HG02840 (cell line): ENCODE data around the gene COL4A2.

Experiments
- ATAC-seq: cut with Tn5 transposase; IDR thresholded peaks from one replicate; pipeline ENCODE4 v1.9.1; 2021; ENCODE audit warnings: mild to moderate bottlenecking, moderate library complexity, moderate number of reproducible peaks; ENCODE audit not compliant: unreplicated experiment, low FRiP score

COL4A2 gene

DNA sequence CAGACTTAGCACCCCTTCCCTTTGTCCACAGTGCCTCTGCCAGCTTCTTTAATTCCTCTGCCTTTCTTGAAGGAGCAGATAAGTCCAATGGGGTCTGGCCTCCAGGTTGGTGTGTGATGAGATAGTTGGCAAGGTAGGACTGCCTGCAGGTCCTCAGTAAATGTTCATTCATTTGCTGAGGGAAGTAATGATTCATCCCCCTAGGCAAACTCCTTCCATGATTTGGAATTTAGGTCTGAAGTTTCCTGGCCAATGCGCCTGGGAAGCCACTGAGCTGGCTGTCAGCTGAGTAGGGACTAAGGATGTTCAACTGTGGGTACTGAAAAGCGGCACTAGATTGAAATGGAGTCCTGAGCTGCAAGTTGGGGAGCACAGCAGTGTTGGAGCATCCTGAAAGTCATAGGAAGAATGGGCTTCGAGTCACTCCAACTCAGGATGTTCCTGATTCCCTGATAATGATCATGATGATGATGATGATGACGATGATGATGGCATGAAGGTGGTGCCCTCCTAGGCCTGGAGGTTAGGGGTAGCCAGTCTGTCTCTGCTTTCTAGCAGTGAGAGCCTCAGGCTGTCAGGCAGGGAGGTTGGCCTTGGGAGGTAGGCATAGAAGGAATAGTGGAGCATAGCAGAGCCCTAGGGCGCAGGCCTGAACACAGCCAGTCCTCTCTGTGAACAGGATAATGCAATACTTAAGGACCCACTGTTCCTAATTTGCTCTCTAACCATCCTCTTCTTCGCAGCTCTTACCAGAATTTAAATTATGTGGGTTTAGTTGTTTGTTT, 44.7 kb downstream of the COL4A2 start:
- no peak for ATAC-seq

DNA sequence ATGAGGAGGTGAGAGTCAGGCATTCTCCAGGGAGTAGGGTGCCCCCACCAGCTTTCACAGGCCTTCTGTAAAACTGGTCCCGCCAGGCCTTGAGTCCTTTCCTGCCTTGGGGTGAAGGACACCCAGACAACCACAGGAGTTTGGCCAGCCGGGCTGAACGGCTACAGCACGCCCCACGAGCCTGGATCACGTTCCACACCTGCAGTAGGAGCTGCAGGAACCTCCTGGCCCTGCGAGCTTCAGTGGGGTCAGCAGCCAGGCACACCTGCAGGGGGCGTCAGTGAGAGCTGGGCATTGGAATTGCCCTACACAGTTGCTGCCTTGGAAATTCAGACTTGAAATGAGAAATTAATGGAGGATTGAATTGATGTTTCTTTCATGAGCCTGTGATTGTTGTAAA, 45.7 kb downstream of the COL4A2 start:
- no peak for ATAC-seq

DNA sequence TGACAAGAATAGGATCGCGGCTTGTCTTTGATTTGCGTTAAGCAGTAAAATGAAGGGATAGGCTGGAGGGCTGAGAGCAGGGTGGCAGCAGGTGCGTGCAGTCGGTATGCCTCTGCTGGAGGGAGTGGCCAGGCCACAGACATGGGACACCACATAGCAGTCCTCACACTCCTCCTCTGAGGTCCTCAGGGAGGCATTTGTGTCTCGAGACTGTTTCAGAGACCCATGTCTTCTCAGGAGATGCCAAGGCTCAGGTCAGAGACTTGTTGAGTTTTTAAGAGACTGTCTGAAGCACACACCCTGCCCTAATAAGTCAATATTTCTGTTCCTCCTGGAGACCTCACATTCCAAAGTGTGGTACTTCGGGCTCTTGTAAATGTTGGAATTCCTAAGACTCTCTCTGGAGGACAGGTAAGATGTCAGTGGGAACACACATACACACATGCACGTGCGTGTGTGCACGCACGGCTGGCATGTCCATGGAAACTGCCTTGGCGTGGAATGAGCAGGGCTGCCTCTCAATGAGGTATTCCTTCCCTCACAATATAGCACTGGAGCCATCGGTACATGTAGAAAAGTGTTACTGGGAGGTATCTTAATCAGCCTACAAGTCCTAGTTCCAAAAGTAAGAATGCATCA, 46.4 kb downstream of the COL4A2 start:
- ATAC-seq = no peak

DNA sequence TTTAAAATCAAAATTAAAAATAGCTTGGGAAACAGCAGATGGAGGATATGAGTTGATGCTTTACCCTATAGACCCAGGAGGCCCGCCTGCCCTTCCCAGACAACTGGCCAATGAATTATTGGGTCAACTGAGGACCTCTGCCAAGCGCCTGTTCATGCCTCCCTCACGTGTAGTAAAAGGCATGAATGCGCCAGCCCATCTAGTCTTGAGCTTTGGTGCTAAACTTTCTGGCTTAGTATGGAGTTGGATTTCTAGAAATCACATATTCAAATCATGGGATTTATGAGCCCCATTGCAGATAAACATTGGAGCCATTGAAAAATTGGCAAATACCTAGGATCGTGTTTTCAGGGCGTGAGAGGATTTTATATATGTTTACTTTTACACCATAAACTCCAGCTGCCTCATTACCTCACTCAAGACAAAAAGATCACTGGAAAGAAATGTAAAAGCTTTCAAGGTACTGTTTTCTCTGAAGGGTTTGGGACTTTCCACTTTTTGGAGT, 47.1 kb downstream of the COL4A2 start:
- no peak for ATAC-seq

DNA sequence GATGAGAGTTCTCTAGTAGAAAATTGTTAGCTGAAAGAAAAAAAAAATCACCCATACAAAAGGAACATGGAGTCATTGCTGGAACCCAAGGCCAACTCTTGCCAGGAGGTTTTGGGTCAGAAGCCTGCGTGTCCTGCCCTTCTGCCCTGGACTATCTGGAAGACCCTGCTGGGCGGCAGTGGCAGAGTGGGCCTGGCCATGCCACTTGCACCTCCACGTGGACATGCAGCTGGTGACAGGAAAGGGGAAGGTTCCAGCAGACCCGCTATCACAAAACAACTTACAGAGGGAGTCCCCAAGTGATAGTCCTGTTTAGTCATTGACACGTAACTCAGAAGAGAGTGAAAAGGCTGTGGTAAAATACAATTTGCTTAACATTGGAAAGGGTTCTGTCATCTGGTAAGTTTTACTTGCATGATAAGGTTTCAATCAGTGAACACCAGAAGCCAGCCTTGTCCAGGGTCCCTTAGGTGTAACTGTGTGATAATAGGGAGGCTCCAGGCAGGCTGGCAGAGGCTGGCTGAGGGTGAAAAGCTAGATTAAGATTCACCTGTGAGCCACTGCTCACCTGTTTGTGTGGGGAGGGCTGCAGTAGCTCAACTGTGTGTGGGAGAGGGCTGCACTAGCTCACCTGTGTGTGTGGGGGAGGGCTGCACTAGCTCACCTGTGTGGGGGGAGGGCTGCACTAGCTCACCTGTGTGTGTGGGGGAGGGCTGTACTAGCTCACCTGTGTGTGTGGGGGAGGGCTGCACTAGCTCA, 47.8 kb downstream of the COL4A2 start:
- ATAC-seq = no peak

DNA sequence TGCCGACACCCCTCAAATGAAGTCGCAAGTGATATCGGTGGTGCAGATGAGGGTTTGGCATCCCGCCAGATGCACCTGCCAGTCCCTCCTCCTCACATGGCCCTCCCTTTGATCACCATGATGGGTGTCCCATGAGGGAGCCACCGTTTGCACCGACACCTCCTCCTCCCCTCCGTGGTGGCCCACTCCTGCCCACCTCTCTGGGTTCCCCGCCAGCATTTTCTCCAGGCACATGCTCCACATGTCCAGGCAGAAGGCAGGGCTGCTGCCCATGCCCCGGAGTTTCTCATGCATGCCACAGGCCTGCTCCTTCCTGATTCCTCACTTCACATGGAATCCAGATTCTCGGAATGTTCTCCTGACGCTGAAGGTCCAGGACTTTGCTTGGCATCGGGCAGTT, 49.3 kb downstream of the COL4A2 start:
- no peak for ATAC-seq

DNA sequence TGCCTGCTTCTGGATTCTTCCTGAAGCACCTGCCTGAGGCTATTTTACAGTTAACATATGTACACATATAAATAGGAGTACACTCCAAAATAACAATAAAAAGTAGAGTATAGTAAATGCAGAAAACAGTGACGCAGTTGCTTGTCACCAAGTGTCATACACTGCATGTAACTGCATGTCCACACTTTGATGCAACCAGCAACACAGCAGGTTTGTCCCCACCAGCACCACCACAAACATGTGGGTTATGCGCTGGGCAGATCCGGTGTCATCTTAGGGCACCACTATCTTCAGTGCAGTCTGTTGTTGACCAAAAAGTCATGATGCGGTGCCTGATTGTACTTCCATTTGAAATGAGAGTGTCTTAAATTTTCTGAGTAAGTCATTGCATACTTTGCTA, 51.3 kb downstream of the COL4A2 start:
- ATAC-seq = no peak

DNA sequence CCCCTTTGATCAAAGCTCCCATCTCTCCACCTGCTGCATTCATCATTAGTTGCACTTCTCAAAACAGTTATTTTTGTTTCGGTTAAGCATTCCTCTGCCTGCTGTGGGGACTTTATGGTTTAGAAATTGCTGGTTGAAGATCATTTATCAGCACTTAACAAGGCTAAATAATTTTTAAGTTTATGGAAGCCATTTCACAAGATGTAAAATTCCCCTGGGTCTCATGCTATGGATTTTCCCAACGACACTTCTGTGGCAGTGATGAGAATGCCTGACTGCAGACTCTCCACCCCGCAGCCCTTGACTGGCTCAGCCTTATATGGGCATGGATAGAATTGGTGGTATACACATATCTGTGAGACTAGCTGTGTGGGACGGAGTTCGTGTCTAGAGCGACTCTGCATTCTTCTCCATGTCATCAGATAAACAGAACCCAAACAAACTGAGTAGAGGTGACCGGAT, 52.8 kb downstream of the COL4A2 start:
- ATAC-seq = no peak

DNA sequence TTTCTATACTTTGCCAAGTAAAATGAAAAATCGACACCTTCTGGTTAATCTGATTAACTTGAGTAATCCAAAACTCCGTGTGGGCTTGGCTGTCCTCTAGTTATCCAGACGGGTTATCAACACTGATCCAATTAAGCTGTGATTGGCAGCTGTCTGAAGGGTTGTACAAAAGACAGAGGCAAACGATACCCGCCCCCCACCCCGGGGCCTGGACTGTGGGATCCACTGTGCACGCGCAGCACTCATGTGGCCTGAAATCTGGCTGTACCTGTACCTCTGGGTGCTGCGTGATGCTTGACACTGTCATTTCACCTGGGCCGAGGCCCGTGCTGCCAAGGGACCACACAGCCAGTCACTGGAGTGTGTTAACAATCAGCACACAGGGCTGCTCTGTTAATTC, 53.5 kb downstream of the COL4A2 start:
- ATAC-seq = no peak

DNA sequence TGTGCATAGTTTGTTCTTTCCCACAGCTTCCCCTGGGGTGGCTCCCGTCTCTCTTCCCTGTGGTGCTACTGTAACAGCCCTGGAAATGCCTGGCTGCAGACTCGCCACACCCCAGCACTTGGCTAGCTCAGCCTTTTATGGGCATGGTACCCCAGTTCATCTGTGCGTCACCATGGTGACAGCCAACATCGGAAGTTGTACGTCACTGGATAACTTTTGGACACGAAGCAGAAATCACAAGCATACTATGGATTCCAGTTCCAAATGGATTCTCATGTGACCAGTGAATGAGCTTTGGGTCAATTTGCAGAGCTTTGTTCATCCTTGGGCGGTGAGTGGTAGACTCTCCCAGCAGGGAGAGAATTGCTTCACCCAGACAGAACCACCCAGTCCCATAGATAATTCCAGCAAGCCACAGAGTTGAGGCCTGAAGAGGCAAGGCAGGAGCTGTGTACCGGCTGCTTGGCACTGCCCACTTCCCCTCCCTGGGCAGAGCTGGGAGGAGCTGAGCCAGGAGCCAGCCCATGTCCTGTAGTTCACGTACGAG, 54.4 kb downstream of the COL4A2 start:
- no peak for ATAC-seq

DNA sequence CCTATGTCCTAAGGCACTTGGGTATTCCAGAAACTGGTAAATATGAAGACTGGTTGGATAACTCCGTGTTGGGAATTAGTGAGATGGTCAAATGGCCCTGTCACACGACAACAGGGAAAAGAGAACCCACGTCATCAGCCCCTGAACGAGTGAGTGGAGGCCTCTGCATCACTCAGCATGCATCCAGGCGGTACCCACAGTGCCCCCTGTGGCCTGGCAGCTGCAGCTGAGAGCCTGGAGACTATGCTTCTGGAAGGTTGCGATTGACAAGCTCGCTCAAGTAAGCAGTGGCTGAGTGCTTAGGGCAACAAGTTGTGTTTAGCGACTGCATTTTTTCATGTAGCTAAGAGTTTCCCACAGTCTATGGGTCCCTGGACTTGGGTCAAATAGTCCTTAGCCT, 55.9 kb downstream of the COL4A2 start:
- ATAC-seq = no peak

DNA sequence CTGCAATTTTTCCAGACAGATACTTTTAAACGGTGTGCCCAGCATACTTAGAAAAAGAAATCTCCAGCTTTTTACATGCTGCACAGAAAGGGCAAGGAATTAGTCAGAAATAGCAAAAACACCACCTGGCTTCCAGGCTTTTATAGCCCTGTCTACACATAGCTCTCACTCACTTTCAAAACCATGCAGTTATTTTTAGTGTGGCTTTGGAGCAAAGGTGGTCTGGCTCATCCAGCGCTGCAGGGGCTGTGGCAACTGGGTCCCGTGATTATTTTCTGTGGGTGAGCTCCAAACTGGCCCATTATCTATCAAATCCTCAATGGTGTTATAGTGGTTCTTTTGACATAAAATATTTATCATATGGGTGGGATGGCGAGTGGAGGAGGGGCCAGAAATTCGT, 57.0 kb downstream of the COL4A2 start:
- no peak for ATAC-seq

DNA sequence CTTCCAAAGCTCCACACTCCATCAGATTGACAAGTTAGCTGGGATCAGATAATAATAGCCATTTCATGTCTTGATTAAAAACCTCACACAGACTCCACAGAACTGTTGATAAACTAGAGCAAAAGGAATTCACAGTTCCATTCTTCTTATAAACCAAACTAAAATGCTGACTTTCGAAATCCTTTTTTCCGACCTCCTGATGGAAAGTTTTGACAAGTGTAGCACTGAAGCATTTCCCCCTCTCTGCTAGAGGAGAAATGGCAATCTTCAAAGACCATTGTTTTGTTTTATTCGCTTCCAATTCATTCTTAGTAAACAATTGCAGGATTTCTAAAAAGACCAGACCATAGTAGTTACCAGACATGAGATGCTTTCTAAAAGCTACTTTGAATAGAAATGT, 58.8 kb downstream of the COL4A2 start:
- ATAC-seq = no peak

DNA sequence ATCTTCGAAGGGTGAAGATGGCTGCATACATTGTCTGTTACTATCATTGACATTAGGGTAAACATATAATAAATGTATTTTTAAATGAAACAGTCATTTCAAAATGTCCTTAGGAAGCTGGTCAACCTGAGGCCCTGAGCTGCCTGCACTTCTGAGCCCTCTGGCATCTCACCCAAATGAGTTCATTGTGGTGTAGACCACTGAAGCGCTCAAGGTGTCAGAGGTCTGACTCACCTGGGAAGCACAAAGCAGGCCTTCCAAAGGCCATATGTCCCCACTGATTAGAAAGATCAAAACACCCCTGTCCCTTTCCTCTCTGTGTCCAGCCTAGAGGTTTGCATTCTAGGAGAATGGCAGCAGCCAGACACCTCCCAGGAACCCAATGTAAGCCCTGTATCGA, 59.6 kb downstream of the COL4A2 start:
- no peak for ATAC-seq

DNA sequence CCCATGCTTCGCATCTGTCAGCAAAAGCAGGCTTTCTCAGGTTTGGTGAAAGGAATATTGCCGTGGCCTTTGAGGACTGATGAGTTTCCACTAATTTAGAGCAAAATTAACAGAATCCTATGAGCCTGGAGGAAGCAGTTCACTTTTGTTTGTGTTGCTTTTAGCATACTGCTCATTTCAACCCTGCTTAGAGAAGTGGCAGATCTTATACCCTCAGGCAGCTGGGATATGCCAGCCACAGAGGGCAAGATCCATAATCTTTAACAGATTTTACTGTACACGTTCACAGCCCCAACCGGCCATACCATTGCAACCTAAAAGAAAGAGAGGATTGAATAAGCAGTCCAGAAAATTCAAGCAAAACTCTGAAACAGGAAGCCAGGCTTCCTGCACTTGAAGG, 60.5 kb downstream of the COL4A2 start:
- ATAC-seq = no peak

DNA sequence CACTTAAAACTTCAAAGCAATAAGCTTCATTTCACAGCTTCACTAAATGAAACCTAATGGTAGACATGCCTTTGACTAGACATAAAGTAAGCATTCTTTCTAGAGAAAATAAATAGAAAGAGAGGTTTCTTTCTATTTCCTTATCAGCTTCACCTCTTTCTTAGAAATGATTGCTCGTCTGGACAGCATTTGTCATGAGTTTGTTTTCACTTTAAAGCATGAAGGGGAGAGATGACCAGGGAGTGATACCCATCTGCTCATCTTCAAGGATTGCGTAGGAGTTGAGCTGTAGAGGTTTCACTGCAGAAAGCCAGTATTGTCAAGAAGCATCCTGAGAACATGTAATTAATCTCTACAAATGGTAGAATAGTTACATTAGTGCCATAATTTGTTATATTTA, 61.3 kb downstream of the COL4A2 start:
- no peak for ATAC-seq

DNA sequence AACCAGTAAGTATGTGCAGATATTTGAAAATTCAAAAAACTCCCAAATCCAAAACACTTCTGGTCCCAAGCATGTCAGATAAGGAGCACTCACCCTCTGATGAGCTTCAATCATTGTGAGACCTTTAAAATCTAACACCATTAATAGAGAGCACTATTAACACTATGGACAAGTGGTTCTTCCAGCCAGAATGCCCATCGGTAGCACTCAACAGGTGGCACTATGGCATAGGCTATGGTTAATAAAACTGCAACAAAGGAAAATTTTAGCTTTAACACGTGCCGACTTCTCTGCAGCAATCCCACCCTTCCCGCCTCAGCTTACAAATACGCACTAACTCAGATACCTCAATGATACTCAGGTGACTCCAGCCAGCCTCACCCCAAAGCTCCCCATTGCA, 62.3 kb downstream of the COL4A2 start:
- ATAC-seq = no peak

DNA sequence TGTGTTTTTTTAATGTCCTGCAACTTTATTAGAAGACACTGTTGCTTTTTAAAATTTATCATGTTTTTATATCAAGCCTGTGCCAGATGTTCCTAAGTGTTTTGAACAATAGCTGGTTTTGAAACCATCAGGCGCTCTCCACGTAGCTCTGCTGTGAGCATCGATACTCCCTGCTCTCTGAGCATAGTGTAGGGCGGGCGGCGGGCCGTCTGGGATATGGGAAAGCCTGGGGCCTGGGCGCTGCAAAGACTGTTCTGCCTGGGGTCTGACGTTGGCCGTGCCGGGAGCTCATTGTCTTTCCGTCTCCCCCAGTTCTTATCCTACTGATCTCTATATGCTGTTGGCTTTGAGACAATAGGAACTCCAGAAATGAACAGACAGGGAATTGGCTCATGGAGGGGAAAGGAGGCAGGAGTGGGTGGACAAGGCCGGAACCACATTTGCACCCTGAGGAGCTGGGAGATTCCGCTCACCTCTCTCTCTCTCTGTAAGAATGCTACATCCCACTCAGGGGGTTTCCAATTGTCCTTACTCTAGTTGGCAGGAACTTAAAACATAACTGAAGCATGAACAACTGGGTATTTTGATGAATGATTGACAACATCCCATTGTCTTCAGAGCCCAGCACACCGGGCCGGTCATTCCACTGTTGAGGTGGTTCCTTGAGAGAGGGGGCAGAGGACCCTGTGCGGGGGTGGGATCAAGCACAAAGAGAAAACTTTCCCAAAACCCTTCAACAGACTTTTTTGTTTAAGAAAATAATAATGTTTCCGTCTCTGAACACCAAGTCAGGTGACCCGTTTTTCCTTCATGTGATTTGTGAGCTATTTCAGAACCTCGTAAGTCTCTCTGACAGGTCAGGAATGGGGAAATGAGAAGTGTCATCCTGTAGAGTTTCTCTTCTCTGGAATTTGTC, 64.7 kb downstream of the COL4A2 start:
- peak; percentile 67 for ATAC-seq

DNA sequence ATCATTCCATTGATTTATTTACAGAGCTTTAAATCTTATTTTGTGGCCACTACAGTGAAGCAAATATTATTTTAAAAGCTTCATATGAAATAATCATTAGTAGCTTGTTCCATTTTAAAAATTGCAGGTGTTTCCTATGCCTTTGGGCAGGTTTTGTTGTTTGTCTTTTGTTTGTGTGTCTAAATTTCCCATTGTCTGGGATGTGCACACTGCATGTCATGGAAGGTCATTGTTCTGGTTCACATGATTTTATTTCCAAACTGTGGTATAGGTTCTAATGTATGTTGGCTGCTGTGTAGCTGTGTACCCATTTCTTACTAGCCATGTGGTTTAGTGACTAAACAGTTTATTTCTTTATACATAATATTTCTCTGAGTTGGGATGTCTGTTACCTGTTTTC, 65.6 kb downstream of the COL4A2 start:
- ATAC-seq = no peak

DNA sequence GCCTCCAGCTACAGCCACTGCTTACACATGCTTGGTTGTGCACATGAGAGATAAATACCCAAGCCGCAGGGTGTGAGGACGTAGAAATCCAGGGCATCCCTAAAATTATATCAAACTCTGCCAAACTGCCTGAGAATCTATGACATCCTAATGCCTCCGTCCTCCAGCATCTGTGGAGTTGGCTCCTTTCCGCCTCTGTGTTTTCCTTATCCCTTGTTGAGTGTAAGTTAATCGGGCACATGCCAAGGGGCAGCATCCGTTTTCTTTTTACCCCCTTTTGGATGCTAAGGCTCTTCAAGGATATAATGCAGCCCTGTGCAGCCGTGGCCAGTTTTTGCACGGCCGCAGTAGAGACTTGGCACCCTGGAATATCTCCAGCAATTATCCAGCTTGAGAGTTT, 66.5 kb downstream of the COL4A2 start:
- no peak for ATAC-seq
